Panc1 (cell line): ENCODE results near the gene TSPAN3. TPM values are rescaled to one million over a fixed set of nuclear protein-coding genes. Genes with fewer than 3 reads are reported as not detected.
A peak's percentile ranks its signal among the peaks of the same experiment; 100 is the strongest.

Experiments
- ATAC-seq: fragments of 200-7000 bp; cut with Tn5 transposase; 2 replicates; pipeline ENCODE4 v1.9.1; 2020; ENCODE audit warnings: mild to moderate bottlenecking, moderate library complexity
- BruUV-seq: library from RNA; stranded (reverse); fragments of 400-500 nt; replicated peaks from 2 replicates; lab custom pipeline; 2021; lab: Mats Ljungman, UMichigan
- CTCF ChIA-PET: fragments of 300-600 bp; sonication (Branson Sonifier 250); formaldehyde crosslinking; loops from one replicate; lab custom pipeline; 2022; ENCODE audit warnings: antibody characterized with exemption; lab: Charles Lee
- POLR2A ChIA-PET: fragments of 300-600 bp; sonication (Branson Sonifier 250); formaldehyde crosslinking; loops from one replicate; lab custom pipeline; 2022; ENCODE audit warnings: antibody characterized with exemption; lab: Charles Lee
- DNase-seq: peaks from one replicate; pipeline ENCODE4 v3.0.0-alpha.2; 2010; ENCODE audit warnings: low read depth, low spot score
- H3K27ac ChIP-seq: 2 replicates; pipeline ENCODE4 v1.5.1; 2011; ENCODE audit warnings: mild to moderate bottlenecking, low read length, inconsistent platforms
- H3K27me3 ChIP-seq: fragments of 200-500 bp; sonication (Bioruptor generic); 2 replicates; pipeline ENCODE4 v1.6.0; 2014; ENCODE audit warnings: low read length, inconsistent platforms; ENCODE audit not compliant: control insufficient read depth, insufficient read depth
- H3K36me3 ChIP-seq: fragments of 200-500 bp; sonication (Bioruptor generic); 2 replicates; pipeline ENCODE4 v1.5.1; 2014; ENCODE audit warnings: inconsistent platforms, mild to moderate bottlenecking, low read length, moderate library complexity; ENCODE audit not compliant: control insufficient read depth, insufficient read depth
- H3K4me1 ChIP-seq: 2 replicates; pipeline ENCODE4 v1.5.1; 2011; ENCODE audit warnings: inconsistent platforms, mild to moderate bottlenecking, low read length, moderate library complexity; ENCODE audit not compliant: control insufficient read depth, insufficient read depth
- H3K4me3 ChIP-seq, 2 experiments: 2 replicates each; pipeline ENCODE4 v1.5.1; 2011 to 2012; ENCODE audit warnings: low read depth in 2 of 2, low read length in 2 of 2, mild to moderate bottlenecking in 2 of 2, inconsistent platforms in 1 of 2, moderate library complexity in 1 of 2
- H3K9me3 ChIP-seq: fragments of 200-500 bp; sonication (Bioruptor generic); 2 replicates; pipeline ENCODE4 v1.5.1; 2014; ENCODE audit warnings: low read depth, mild to moderate bottlenecking, inconsistent platforms, low read length, moderate library complexity; ENCODE audit not compliant: control insufficient read depth, insufficient read depth
- POLR2AphosphoS5 ChIP-seq: IDR thresholded peaks from 2 replicates; pipeline ENCODE4 v1.6.1; 2012; ENCODE audit warnings: mild to moderate bottlenecking, low read depth, low read length, moderate library complexity
- SIN3A ChIP-seq: IDR thresholded peaks from 2 replicates; pipeline ENCODE4 v1.6.1; 2012; ENCODE audit warnings: low read depth, mild to moderate bottlenecking, low read length, moderate library complexity, borderline replicate concordance; ENCODE audit not compliant: insufficient read depth
- TCF7L2 ChIP-seq: IDR thresholded peaks from 2 replicates; pipeline ENCODE4 v1.6.1; 2011; ENCODE audit warnings: mild to moderate bottlenecking, low read depth, low read length, inconsistent platforms
- in situ Hi-C: cut with HindIII; loops from 2 replicates; pipeline ENCODE4 v1.10.0; 2016; ENCODE audit warnings: low sequenced_read_pairs, low pct_unique_long_range_greater_than_20kb
- intact Hi-C: fragments of 100-400 bp; cut with micrococcal nuclease; formaldehyde crosslinking; loops from one replicate; pipeline ENCODE4 v1.10.0; 2022; ENCODE audit not compliant: unreplicated experiment
- total RNA-seq: library from RNA; stranded (reverse); gene quantifications from one replicate; pipeline ENCODE4 v1.2.1, GENCODE V29; 2021; ENCODE audit not compliant: unreplicated experiment
- TF ChIP-seq, protein P1 (sequence below), 2 experiments: IDR thresholded peaks; 2 replicates each; pipeline ENCODE4 v1.6.1; 2011 to 2012; ENCODE audit warnings: low read depth in 2 of 2, control low read depth in 1 of 2, low read length in 1 of 2, mild to moderate bottlenecking in 1 of 2, moderate library complexity in 1 of 2; ENCODE audit not compliant: insufficient read depth in 1 of 2
- TF ChIP-seq, protein P2 (sequence below): fragments of 450-650 bp; IDR thresholded peaks from 2 replicates; pipeline ENCODE4 v1.5.1; 2017; ENCODE audit warnings: mild to moderate bottlenecking

TSPAN3 gene
- total RNA-seq, 1 experiment from 2014 or later, result 130 TPM

DNA sequence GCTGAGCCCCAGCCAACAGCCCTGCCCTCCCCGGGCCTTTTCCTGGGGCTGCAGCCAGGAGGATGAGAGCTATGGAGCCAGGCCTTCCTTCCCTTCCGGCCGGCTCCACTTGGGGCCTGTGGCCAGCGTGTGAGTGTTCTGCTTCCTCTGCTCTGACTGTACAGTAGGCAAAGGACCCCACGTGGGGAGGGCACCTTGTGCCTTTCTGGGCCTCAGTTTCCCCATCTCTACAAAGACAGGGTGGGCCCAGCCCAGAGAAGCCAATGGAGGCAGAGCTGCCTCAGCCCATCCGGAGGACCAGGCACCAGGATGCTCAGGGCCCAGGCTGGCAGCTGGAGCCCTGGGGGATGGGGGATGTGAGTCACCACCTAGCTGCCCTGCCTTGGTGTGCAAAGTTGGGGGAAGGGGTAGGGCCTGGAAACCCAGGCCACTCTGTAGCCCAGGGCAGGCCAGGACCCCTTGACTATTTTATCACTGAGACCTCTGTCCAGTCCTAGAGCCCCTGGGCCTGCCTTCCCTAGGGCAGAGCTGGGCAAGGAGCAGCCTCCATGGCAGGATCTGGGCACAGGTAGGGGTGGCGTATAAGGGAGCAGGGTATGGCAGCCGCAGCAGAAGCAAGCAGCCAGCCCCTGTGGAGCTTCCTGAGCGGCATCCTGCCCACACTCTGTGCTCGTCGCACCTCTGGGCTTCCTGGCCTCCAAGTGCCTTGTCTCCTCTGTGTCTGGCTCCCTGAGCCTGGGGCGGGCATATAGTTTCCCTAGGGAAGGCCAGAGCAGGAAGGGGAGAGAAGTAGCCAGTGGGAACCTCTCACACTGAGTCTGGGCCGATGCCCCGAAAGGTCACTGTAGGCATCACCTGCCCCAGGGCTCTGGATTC is 74.1 kb downstream of the TSPAN3 start:
- in situ Hi-C loops (no loop called here), intact Hi-C loops (no loop called here)
- BruUV-seq, result no TSS peak
- ATAC-seq (peak; percentile 19; the same call in 1 of the 2 replicates), DNase-seq (no peak)
- H3K4me1 ChIP-seq, result no peaks in the 10 kb centered on the region
- CTCF ChIA-PET, result interaction anchor here (0.5 kb wide), 1 partner anchor 53 kb away, joined by 4 read pairs; no protein-coding TSS in a partner anchor
- POLR2A ChIA-PET, result no interaction called here
- H3K36me3 ChIP-seq, result no peaks in the 10 kb centered on the region
- H3K9me3 ChIP-seq, result no peaks in the 10 kb centered on the region
- no peak overlapping the region for H3K4me3 ChIP-seq
- H3K27me3 ChIP-seq, result no peaks in the 10 kb centered on the region
- H3K27ac ChIP-seq, result no peak overlapping the region
- TF ChIP-seq, protein P1, sequence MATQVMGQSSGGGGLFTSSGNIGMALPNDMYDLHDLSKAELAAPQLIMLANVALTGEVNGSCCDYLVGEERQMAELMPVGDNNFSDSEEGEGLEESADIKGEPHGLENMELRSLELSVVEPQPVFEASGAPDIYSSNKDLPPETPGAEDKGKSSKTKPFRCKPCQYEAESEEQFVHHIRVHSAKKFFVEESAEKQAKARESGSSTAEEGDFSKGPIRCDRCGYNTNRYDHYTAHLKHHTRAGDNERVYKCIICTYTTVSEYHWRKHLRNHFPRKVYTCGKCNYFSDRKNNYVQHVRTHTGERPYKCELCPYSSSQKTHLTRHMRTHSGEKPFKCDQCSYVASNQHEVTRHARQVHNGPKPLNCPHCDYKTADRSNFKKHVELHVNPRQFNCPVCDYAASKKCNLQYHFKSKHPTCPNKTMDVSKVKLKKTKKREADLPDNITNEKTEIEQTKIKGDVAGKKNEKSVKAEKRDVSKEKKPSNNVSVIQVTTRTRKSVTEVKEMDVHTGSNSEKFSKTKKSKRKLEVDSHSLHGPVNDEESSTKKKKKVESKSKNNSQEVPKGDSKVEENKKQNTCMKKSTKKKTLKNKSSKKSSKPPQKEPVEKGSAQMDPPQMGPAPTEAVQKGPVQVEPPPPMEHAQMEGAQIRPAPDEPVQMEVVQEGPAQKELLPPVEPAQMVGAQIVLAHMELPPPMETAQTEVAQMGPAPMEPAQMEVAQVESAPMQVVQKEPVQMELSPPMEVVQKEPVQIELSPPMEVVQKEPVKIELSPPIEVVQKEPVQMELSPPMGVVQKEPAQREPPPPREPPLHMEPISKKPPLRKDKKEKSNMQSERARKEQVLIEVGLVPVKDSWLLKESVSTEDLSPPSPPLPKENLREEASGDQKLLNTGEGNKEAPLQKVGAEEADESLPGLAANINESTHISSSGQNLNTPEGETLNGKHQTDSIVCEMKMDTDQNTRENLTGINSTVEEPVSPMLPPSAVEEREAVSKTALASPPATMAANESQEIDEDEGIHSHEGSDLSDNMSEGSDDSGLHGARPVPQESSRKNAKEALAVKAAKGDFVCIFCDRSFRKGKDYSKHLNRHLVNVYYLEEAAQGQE (IDR thresholded peaks at IDR 0.05; ENCODE audit: insufficient read depth in 1 of 2, low read depth in 2 of 2, low read length in 1 of 2), result no peak
- no peak for TF ChIP-seq SIN3A

DNA sequence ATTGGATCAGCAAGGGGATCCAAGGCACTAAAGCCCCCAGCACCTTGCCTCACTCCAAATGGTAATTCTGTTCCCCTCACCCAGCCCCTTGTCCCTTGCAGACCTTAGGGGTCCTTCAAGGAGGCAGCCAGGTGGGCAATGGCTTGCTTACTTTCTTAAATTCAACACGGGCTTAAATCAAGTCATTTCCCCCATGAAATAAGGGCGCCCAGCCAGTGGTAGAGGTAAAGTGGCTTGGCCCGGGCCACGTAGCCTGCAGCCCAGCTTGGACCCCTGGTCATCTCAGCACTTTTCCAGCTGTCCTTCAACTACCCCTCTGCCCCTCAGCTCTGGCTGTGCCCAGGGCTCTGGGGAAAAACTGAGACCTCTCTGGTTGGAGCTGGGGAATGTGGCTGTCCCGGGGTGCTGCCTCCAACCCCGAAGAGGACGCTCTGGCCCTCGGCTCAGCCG is 74.8 kb downstream of the TSPAN3 start:
- Histone ChIP-seq H3K27me3 (no peaks in the 10 kb centered on the region), H3K36me3 (no peaks in the 10 kb centered on the region), H3K4me1 (no peaks in the 10 kb centered on the region), H3K27ac (no peak overlapping the region), H3K4me3 (no peak overlapping the region), H3K9me3 (no peaks in the 10 kb centered on the region)
- ATAC-seq, result no peak
- intact Hi-C loops, result no loop called here
- BruUV-seq, result no TSS peak
- CTCF ChIA-PET, result no interaction called here
- TF ChIP-seq SIN3A, result no peak
- no peak for TF ChIP-seq POLR2AphosphoS5
- no peak for TF ChIP-seq TCF7L2
- TF ChIP-seq, protein P2, sequence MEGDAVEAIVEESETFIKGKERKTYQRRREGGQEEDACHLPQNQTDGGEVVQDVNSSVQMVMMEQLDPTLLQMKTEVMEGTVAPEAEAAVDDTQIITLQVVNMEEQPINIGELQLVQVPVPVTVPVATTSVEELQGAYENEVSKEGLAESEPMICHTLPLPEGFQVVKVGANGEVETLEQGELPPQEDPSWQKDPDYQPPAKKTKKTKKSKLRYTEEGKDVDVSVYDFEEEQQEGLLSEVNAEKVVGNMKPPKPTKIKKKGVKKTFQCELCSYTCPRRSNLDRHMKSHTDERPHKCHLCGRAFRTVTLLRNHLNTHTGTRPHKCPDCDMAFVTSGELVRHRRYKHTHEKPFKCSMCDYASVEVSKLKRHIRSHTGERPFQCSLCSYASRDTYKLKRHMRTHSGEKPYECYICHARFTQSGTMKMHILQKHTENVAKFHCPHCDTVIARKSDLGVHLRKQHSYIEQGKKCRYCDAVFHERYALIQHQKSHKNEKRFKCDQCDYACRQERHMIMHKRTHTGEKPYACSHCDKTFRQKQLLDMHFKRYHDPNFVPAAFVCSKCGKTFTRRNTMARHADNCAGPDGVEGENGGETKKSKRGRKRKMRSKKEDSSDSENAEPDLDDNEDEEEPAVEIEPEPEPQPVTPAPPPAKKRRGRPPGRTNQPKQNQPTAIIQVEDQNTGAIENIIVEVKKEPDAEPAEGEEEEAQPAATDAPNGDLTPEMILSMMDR, result no peak
- TF ChIP-seq, protein P1 (IDR thresholded peaks at IDR 0.05; ENCODE audit: insufficient read depth in 1 of 2, low read depth in 2 of 2, low read length in 1 of 2), result no peak
- POLR2A ChIA-PET, result no interaction called here
- DNase-seq, result no peak
- in situ Hi-C loops, result no loop called here
